HepG2 (cell line): ENCODE results near the gene ELFN1. TPM values are rescaled to one million over a fixed set of nuclear protein-coding genes. Genes with fewer than 3 reads are reported as not detected.

ENCODE experiments used
- ATAC-seq: fragments of 200-7000 bp; cut with Tn5 transposase; 3 replicates; pipeline ENCODE4 v1.9.1; 2020; ENCODE audit warnings: mild to moderate bottlenecking, moderate library complexity
- BruUV-seq: library from RNA; stranded (reverse); fragments of 400-500 nt; replicated peaks from 2 replicates; lab custom pipeline; 2021; lab: Mats Ljungman, UMichigan
- CTCF ChIA-PET: fragments of 300-600 bp; formaldehyde crosslinking; extraction: SDS; loops from one replicate; lab custom pipeline; 2021; ENCODE audit warnings: low total read pairs, inconsistent platforms, low intra/inter-chr PET ratio; lab: Yijun Ruan, JAX
- POLR2A ChIA-PET: fragments of 350-600 bp; sonication (Branson Sonifier 250); formaldehyde crosslinking; loops from one replicate; lab custom pipeline; 2020; ENCODE audit warnings: antibody characterized with exemption, inconsistent platforms; lab: Yijun Ruan, JAX
- DNase-seq: peaks from one replicate; pipeline ENCODE4 v3.0.0-alpha.2; 2015; ENCODE audit warnings: low spot score
- FAIRE-seq: peaks from 3 replicates; lab custom pipeline; 2011; peaks lifted over from hg19 to GRCh38; lab: Jason Lieb, UNC
- H2AFZ ChIP-seq: one replicate; pipeline ENCODE4 v1.6.1; 2011; ENCODE audit warnings: low read length, inconsistent platforms
- H3K27ac ChIP-seq: fragments of 300-600 bp; 3 replicates; pipeline ENCODE4 v1.8.0; 2011; ENCODE audit warnings: mixed run types, mild to moderate bottlenecking, mixed read lengths, low read length, inconsistent platforms; ENCODE audit not compliant: insufficient read depth; ENCODE audit errors: extremely low read length
- H3K27me3 ChIP-seq, 2 experiments: fragments of 200-600 bp in 1 of 2; 2 replicates in 1 of 2; 3 replicates in 1 of 2; pipeline versions ENCODE4 v1.6.0 to v1.8.0; 2011; ENCODE audit warnings: low read length in 2 of 2, mild to moderate bottlenecking in 2 of 2, moderate library complexity in 2 of 2, inconsistent platforms in 1 of 2; ENCODE audit not compliant: insufficient read depth in 2 of 2, control insufficient read depth in 1 of 2
- H3K36me3 ChIP-seq, 2 experiments: fragments of 200-600 bp in 1 of 2; replicated peaks in 1 of 2; 2 replicates in 1 of 2; 3 replicates in 1 of 2; pipeline versions ENCODE4 v1.5.1 to v1.8.0; 2011; ENCODE audit warnings: low read length in 2 of 2, inconsistent platforms in 1 of 2; ENCODE audit not compliant: insufficient read depth in 2 of 2, control insufficient read depth in 1 of 2
- H3K4me1 ChIP-seq: 2 replicates; pipeline ENCODE4 v1.5.1; 2012; ENCODE audit warnings: low read length, inconsistent platforms; ENCODE audit not compliant: insufficient read depth
- H3K4me2 ChIP-seq: 2 replicates; pipeline ENCODE4 v1.6.0; 2011; ENCODE audit warnings: low read depth, low read length, inconsistent platforms
- H3K4me3 ChIP-seq, 3 experiments: fragments of 200-600 bp in 1 of 3; sonication (generic), shearing (Covaris generic) in 1 of 3; replicated peaks in 1 of 3; 2 replicates each; pipeline ENCODE4 v1.5.1; 2011 to 2016; ENCODE audit warnings: low read length in 3 of 3, inconsistent platforms in 2 of 3, low read depth in 2 of 3, mild to moderate bottlenecking in 2 of 3, control low read depth in 1 of 3, mixed read lengths in 1 of 3; ENCODE audit not compliant: insufficient read depth in 1 of 3
- H3K79me2 ChIP-seq: one replicate; pipeline ENCODE4 v1.6.1; 2011; ENCODE audit warnings: low read length, inconsistent platforms; ENCODE audit not compliant: insufficient read depth
- H3K9ac ChIP-seq: 2 replicates; pipeline ENCODE4 v1.6.0; 2011; ENCODE audit warnings: mild to moderate bottlenecking, low read depth, low read length, inconsistent platforms; ENCODE audit not compliant: insufficient read depth
- H3K9me3 ChIP-seq: 2 replicates; pipeline ENCODE4 v1.5.1; 2012; ENCODE audit warnings: mild to moderate bottlenecking, low read length
- H4K20me1 ChIP-seq: 2 replicates; pipeline ENCODE4 v1.6.0; 2011; ENCODE audit warnings: inconsistent platforms, mild to moderate bottlenecking, low read length, moderate library complexity; ENCODE audit not compliant: insufficient read depth
- CBX2 ChIP-seq, 2 experiments: fragments of 200-600 bp in 1 of 2; sonication (generic); formaldehyde crosslinking in 1 of 2; IDR thresholded peaks; 2 replicates each; pipeline versions ENCODE4 v1.7.0 to v1.8.1; 2018 to 2022; ENCODE audit warnings: low read depth in 2 of 2, low read length in 1 of 2, mild to moderate bottlenecking in 1 of 2, missing genetic modification reagents in 1 of 2
- CTCF ChIP-seq: sonication (generic); formaldehyde crosslinking; IDR thresholded peaks from 2 replicates; pipeline ENCODE4 v1.5.0; 2020; ENCODE audit warnings: mild to moderate bottlenecking, missing genetic modification reagents, moderate library complexity
- FOSL2 ChIP-seq: sonication (generic); formaldehyde crosslinking; IDR thresholded peaks from 2 replicates; pipeline ENCODE4 v1.4.0; 2020; ENCODE audit warnings: missing genetic modification reagents
- MNT ChIP-seq: fragments of 450-650 bp; IDR thresholded peaks from 2 replicates; pipeline ENCODE4 v1.6.1; 2016
- THAP7 ChIP-seq: sonication (generic); formaldehyde crosslinking; IDR thresholded peaks from 2 replicates; pipeline ENCODE4 v1.8.1; 2023; ENCODE audit warnings: mild to moderate bottlenecking, missing genetic modification reagents
- WIZ ChIP-seq: sonication (generic); formaldehyde crosslinking; IDR thresholded peaks from 2 replicates; pipeline ENCODE4 v1.5.1; 2020; ENCODE audit warnings: mild to moderate bottlenecking, missing genetic modification reagents
- ZNF75D ChIP-seq: sonication (generic); formaldehyde crosslinking; IDR thresholded peaks from 2 replicates; pipeline ENCODE4 v1.8.1; 2023; ENCODE audit warnings: missing genetic modification reagents, mild to moderate bottlenecking, borderline replicate concordance
- WGBS: methylation state at CpG from one replicate; pipeline ENCODE4 v1.1.6; 2017; ENCODE audit warnings: low lambda C conversion rate; 5-methylcytosine and 5-hydroxymethylcytosine counted together
- in situ Hi-C: cut with HindIII; loops from 2 replicates; pipeline ENCODE4 v1.10.0; 2017; ENCODE audit warnings: low pct_unique_long_range_greater_than_20kb; ENCODE audit not compliant: extremely low pct_ligation_motif_present
- intact Hi-C: fragments of 100-400 bp; cut with micrococcal nuclease; formaldehyde crosslinking; loops from one replicate; pipeline ENCODE4 v1.10.0; 2022; ENCODE audit not compliant: unreplicated experiment
- polyA plus RNA-seq, 8 experiments: library from polyadenylated mRNA; depleted of rRNA in 3 of 8; stranded (reverse) in 7 of 8; unstranded in 1 of 8; fragments of >200 nt; fragmentation: Illumina TruSeq in 4 of 8; extraction: Trizol in 4 of 8; gene quantifications; 2 replicates each; pipeline versions ENCODE4 v1.2.1 to v1.2.3, GENCODE V29; 2011 to 2016; ENCODE audit warnings: low read depth in 4 of 8, missing spikeins in 1 of 8, mixed read lengths in 1 of 8; ENCODE audit not compliant: insufficient read depth in 1 of 8
- total RNA-seq, 5 experiments: library from RNA; depleted of rRNA; stranded (reverse); fragments of >200 nt; fragmentation: Illumina TruSeq; extraction: Trizol; gene quantifications; 2 replicates each; pipeline ENCODE4 v1.2.3, GENCODE V29; 2016; ENCODE audit warnings: low read depth in 1 of 5

The ELFN1 gene
- total and polyA plus RNA-seq, 2 of the 13 experiments (the other 11 are each of a cell fraction or from before 2014, with no cell fraction given), result 0.13 to 0.18 TPM

GRCh38 chr7:1761774-1762173 is 91.7 kb downstream of the ELFN1 start:
- peaks cover 3 to 4% of the 10 kb centered on the region in 2 experiments; a peak in 1 of 5 replicates for H3K27me3 ChIP-seq
- no peak overlapping the region for H3K27ac ChIP-seq
- intact Hi-C loops, result no loop called here
- no peak overlapping the region for H2AFZ ChIP-seq
- H3K36me3 ChIP-seq, result no peaks in the 10 kb centered on the region
- POLR2A ChIA-PET, result no interaction called here
- no peaks in the 10 kb centered on the region for H3K9me3 ChIP-seq
- WGBS, result 63% methylated on average over 11 of the region's 11 CpGs
- DNase-seq (no peak), FAIRE-seq (no peak), ATAC-seq (no peak)
- H3K4me3 ChIP-seq, result no peak overlapping the region
- in situ Hi-C loops, result no loop called here
- H3K4me2 ChIP-seq, result no peak overlapping the region
- BruUV-seq, result no TSS peak
- H3K9ac ChIP-seq, result no peak overlapping the region
- no peaks in the 10 kb centered on the region for H4K20me1 ChIP-seq
- CTCF ChIA-PET, result no interaction called here
- peaks cover 31% of the 10 kb centered on the region for H3K4me1 ChIP-seq
- TF ChIP-seq ZNF75D (CRISPR knock-in tag) (no peak), WIZ (CRISPR knock-in tag) (no peak), CTCF (CRISPR knock-in tag) (no peak), FOSL2 (CRISPR knock-in tag) (no peak)
- TF ChIP-seq, all 625 proteins: peak for 0
- no peaks in the 10 kb centered on the region for H3K79me2 ChIP-seq

GRCh38 chr7:1762238-1762945 is 92.3 kb downstream of the ELFN1 start:
- H3K79me2 ChIP-seq, result no peaks in the 10 kb centered on the region
- no peaks in the 10 kb centered on the region for H4K20me1 ChIP-seq
- no peak overlapping the region for H3K27ac ChIP-seq
- WGBS, result 84% methylated on average over 28 of the region's 30 CpGs
- peaks cover 31% of the 10 kb centered on the region for H3K4me1 ChIP-seq
- DNase-seq (no peak), FAIRE-seq (no peak), ATAC-seq (no peak)
- BruUV-seq, result no TSS peak
- no peak overlapping the region for H3K9ac ChIP-seq
- no peak for TF ChIP-seq CBX2 (IDR thresholded peaks at IDR 0.05; ENCODE audit: low read depth, low read length)
- no peak for TF ChIP-seq CBX2 (CRISPR knock-in tag; IDR thresholded peaks at IDR 0.05; ENCODE audit: low read depth)
- TF ChIP-seq THAP7 (CRISPR knock-in tag), result no peak
- peak; percentile 83 for TF ChIP-seq MNT
- H3K36me3 ChIP-seq, result no peaks in the 10 kb centered on the region
- in situ Hi-C loops, result no loop called here
- H3K27me3 ChIP-seq, result peaks cover 3 to 4% of the 10 kb centered on the region in 2 experiments; a peak in 1 of 5 replicates
- H3K4me2 ChIP-seq, result no peak overlapping the region
- no peak overlapping the region for H2AFZ ChIP-seq
- intact Hi-C loops, result no loop called here
- H3K4me3 ChIP-seq, result no peak overlapping the region
- H3K9me3 ChIP-seq, result no peaks in the 10 kb centered on the region
- ChIA-PET CTCF (no interaction called here), POLR2A (no interaction called here)
